ENCODE data around the gene MOK.

DNA sequence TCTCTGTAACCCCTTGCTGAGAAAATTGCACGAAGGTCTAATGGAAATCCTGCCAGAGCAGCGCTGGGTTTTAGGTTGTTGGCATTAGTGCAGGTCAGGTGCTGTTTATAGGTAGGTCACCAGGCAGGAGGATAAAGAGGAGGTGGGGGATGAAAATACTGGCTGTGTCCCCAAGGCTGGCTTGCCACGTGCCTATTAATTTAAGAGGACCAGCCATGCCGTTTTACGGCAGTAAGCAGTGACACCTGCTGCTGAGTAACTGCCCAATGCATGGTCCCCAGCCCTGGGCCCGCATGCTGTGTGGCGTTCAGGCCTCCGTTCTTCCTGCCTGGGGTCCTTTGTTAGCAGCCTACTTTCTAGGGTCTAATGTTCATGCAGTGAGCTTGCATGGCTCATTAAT is 98.0 kb downstream of the MOK start:
- TF ChIP-seq, protein P1, sequence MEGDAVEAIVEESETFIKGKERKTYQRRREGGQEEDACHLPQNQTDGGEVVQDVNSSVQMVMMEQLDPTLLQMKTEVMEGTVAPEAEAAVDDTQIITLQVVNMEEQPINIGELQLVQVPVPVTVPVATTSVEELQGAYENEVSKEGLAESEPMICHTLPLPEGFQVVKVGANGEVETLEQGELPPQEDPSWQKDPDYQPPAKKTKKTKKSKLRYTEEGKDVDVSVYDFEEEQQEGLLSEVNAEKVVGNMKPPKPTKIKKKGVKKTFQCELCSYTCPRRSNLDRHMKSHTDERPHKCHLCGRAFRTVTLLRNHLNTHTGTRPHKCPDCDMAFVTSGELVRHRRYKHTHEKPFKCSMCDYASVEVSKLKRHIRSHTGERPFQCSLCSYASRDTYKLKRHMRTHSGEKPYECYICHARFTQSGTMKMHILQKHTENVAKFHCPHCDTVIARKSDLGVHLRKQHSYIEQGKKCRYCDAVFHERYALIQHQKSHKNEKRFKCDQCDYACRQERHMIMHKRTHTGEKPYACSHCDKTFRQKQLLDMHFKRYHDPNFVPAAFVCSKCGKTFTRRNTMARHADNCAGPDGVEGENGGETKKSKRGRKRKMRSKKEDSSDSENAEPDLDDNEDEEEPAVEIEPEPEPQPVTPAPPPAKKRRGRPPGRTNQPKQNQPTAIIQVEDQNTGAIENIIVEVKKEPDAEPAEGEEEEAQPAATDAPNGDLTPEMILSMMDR (IDR thresholded peaks at IDR 0.05), result no peak
- no peak for TF ChIP-seq POLR2A (IDR thresholded peaks at IDR 0.05)

Measured in tibial nerve (tissue), 3 donors.